Fibroblast of villous mesenchyme (primary cell): ENCODE measurements around the gene DEPDC5. TPM values are rescaled to one million over a fixed set of nuclear protein-coding genes. Genes with fewer than 3 reads are reported as not detected.

Experiments used
- DNase-seq: peaks from one replicate; pipeline ENCODE4 v3.0.0-alpha.2; 2010; ENCODE audit warnings: low read depth
- H3K4me3 ChIP-seq: 2 replicates; pipeline ENCODE4 v1.5.1; 2011; ENCODE audit warnings: low read depth, mild to moderate bottlenecking, low read length
- total RNA-seq: library from RNA; depleted of rRNA; stranded (reverse); fragments of >200 nt; gene quantifications from 2 replicates; pipeline ENCODE4 v1.2.3, GENCODE V29; 2012
- TF ChIP-seq, protein P1 (sequence below): IDR thresholded peaks from 2 replicates; pipeline ENCODE4 v1.5.1; 2012; ENCODE audit warnings: low read depth, mild to moderate bottlenecking, low read length; ENCODE audit not compliant: insufficient read depth

DEPDC5 gene
- total RNA-seq, 1 donor: 13.0 TPM

DNA sequence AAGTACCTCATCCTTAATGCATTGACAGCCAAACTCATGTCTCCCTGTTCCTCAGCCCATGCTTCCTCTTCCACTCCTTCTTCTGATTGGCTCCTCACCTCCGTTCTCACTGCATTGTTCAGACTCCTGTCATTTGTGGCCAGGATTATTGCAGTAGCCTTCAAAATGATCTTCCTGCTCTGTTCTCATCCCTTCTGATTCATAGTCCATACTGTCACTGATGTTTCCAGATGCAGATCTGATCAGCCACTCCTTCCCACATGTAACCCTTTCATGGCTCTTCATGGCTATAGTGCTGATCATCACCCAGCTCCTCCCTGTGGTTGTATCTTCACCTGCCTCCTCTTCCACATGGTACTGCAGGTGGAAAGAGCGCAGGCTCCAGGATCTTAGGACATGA is 71.7 kb downstream of the DEPDC5 start:
- TF ChIP-seq, protein P1, sequence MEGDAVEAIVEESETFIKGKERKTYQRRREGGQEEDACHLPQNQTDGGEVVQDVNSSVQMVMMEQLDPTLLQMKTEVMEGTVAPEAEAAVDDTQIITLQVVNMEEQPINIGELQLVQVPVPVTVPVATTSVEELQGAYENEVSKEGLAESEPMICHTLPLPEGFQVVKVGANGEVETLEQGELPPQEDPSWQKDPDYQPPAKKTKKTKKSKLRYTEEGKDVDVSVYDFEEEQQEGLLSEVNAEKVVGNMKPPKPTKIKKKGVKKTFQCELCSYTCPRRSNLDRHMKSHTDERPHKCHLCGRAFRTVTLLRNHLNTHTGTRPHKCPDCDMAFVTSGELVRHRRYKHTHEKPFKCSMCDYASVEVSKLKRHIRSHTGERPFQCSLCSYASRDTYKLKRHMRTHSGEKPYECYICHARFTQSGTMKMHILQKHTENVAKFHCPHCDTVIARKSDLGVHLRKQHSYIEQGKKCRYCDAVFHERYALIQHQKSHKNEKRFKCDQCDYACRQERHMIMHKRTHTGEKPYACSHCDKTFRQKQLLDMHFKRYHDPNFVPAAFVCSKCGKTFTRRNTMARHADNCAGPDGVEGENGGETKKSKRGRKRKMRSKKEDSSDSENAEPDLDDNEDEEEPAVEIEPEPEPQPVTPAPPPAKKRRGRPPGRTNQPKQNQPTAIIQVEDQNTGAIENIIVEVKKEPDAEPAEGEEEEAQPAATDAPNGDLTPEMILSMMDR: no peak
- no peak for DNase-seq
- no peak overlapping the region for H3K4me3 ChIP-seq

DNA sequence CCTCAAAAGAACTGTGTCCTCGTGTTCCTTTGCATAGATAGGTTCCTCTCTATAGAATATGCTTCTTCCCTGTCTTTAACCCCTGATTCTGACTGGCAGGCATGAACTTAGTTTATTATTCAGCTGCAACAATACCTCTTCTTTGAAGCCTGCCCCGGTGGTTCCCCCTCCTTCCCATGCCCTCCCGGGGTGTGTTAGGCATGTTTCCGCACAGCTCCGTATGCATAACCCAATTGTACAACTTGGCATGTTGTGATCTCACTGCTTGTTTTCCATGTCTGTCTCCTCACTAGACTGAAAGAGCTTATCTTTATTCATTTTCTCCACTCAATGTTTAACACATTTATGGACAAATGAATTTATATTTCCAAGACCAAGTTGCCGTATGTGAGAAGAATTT is 72.6 kb downstream of the DEPDC5 start:
- no peak for DNase-seq
- no peak overlapping the region for H3K4me3 ChIP-seq
- TF ChIP-seq, protein P1: no peak

DNA sequence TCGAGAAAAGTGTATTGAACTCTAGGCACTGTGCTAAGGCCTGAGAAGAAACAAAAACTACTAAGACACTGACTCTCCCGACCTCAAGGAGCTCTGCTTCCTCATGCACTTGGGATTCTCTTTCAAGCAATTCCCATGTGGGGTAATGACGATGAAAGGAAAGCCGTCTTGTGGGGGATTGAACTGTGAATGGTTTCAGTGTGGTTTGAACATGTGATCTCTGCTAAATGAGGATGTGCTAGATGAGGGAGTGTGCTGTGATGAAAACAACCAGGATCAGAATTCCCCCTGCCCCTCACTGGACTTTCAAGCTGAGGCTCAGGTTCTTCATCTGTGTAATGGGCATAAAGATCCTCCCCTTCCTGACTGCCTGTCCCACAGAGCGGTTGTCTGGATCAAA is 74.9 kb downstream of the DEPDC5 start:
- TF ChIP-seq, protein P1: no peak
- DNase-seq: no peak
- H3K4me3 ChIP-seq: no peak overlapping the region

DNA sequence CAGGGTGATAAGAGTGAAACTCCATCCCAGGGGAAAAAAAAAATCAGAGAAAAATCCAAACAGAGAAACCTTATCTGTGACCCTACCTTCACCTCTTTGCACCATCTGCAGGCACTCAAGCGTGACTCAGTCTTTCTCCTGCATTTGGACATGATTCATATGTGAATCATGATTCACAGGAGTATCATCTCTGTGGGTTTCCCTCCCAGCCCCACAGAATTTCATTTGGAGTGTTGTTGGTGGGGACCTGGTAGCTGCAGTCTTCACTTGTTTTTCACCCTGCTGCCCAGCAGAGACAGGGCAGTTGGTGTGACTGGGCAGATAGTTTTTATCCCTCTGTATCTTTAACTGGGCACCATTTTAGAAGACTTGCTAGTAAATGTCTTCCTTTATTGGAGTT is 75.7 kb downstream of the DEPDC5 start:
- peak; percentile 92 for DNase-seq
- no peak overlapping the region for H3K4me3 ChIP-seq
- TF ChIP-seq, protein P1: no peak

DNA sequence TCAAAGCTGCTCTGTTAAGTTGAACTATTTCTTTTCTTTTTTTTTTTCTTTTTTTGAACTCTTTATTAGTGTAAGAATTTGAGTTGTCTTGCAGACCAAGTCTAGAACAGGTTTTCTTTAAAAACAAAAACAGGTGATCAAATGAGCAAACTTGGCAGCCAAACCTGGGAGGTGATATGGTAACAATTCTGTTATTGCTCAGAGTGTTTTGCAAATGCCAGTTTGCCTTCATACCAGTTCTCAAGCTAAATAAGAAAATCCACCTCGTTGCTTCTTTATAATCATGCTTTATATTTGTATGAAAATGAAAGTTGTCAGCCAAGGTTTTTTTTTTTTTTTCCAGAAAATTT is 76.9 kb downstream of the DEPDC5 start:
- TF ChIP-seq, protein P1: no peak
- DNase-seq: no peak
- no peak overlapping the region for H3K4me3 ChIP-seq

DNA sequence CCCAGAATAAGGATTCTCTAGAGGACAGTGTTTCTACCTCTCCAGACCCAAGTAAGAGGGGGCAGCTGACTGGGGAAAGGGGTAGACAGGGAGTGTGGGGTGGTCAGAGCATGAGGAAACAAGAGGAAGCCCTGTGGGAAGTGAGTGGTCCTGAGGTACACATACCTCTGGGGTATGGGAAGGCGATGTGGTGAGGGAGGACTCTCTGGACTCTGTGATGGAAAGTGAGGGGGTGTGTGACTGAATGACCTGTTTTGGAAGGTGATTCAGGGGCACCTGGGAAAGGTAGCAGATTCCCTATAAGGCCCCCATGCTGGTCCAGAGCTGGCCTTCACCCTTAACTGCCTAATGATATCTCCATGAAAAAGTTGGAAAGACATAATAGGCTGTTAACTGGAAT is 80.1 kb downstream of the DEPDC5 start:
- TF ChIP-seq, protein P1: no peak
- H3K4me3 ChIP-seq: no peak overlapping the region
- no peak for DNase-seq

DNA sequence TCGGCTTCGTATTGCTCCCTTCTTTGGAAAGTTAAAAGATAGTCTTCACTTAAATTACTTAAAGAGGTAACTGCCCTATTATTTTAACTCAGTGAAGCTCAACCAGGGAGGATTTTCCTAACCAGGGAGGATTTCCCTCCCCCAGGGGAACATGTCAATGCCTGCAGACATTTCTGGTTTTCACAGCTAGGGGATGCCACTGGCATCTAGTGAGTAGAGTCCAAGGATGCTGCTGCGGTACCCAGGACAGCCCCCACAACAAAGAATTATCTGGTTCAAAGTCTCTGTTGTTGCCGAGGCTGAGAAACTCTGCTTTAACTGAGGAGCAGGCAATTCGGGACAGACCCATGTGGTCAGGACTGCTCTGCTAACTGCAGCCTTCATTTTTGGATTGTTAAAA is 82.2 kb downstream of the DEPDC5 start:
- H3K4me3 ChIP-seq: no peak overlapping the region
- DNase-seq: no peak
- TF ChIP-seq, protein P1: no peak
